ENCODE results near the gene CNOT1. TPM values are rescaled to one million over a fixed set of nuclear protein-coding genes. Genes with fewer than 3 reads are reported as not detected.
"Not testable (repeated sequence)": the region's sequence is repeated elsewhere in the genome, so short reads cannot be mapped to it uniquely, and the experiment has no call there.

Gene CNOT1
- total RNA-seq, 1 experiment from 2014 or later, result 230 TPM

DNA sequence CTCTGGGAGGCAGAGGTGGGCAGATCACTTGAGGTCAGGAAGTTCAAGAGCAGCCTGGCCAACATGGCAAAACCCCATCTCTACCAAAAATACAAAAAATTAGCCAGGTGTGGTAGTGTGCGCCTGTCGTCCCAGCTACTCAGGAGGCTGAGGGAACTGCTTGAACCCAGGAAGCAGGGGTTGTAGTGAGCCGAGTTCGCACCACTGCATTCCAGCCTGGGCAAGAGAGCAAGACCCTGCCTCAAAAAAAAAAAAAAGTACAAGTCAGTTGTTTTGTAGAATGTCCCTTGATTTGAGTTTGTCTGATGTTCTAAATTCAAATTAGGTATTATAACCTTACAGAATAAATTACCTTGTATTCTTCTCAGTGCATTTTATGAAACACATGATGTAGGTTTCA lies 63.9 kb downstream of the CNOT1 start:
- H3K27ac ChIP-seq (ENCODE audit: low read depth, low read length); DNase-seq (ENCODE audit: low read depth, low spot score); H3K9ac ChIP-seq (ENCODE audit: low read length); intact Hi-C loops (cut with micrococcal nuclease); H2AFZ ChIP-seq (ENCODE audit: low read depth, low read length, poor library complexity, severe bottlenecking); H4K20me1 ChIP-seq (ENCODE audit: insufficient read depth); H3K9me3 ChIP-seq (ENCODE audit: control insufficient read depth in 1 of 2, insufficient read depth in 1 of 2, low read depth in 1 of 2, low read length in 2 of 2); BruUV-seq (replicated peaks); H3K4me3 ChIP-seq (replicated peaks in 1 of 2; ENCODE audit: low read depth in 1 of 2, low read length in 2 of 2); CTCF ChIA-PET; H3K9me2 ChIP-seq (ENCODE audit: insufficient read depth); H3K27me3 ChIP-seq (ENCODE audit: insufficient read depth, low read length); H3K4me2 ChIP-seq (ENCODE audit: low read length); H3K4me1 ChIP-seq (ENCODE audit: control insufficient read depth in 1 of 2, insufficient read depth in 2 of 2, low read length in 2 of 2); ATAC-seq; RAD21 ChIA-PET (ENCODE audit: low non-redundant PET in 1 of 2, low total read pairs in 2 of 2, uncharacterized antibody in 2 of 2, unreplicated experiment in 2 of 2): not testable (repeated sequence)
- peaks cover 41 to 45% of the 10 kb centered on the region in 2 experiments; a peak in 3 of 4 replicates for H3K36me3 ChIP-seq (ENCODE audit: control insufficient read depth in 1 of 2, insufficient read depth in 2 of 2, low read length in 2 of 2)
- peaks cover 94% of the 10 kb centered on the region for H3K79me2 ChIP-seq (ENCODE audit: insufficient read depth, low read length)
- POLR2A ChIA-PET, result interaction anchor here (0.8 kb wide), 1 partner anchor 18 kb away, joined by 3 read pairs; no protein-coding TSS in a partner anchor

DNA sequence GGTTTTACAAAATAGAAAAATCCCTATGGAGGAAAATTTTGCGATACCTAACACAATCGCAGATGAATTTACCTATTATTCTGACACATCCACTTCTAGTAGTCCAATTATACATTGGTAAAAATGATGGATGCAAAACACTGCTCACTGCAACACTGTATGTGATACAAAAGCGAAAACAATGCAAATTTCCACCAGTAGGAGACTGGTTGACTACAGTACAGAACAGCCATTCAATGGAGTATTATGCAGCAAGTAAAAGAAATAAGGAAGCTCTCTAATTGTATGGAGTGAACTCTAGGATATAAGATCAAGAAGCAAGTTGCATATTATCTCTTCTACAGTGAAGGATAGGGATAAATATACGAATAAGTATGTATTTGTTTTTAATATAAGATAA lies 65.9 kb downstream of the CNOT1 start:
- H3K9me2 ChIP-seq (ENCODE audit: insufficient read depth), result no peaks in the 10 kb centered on the region

More for the DNA sequence above, 65.9 kb downstream of the CNOT1 start:
- no peaks in the 10 kb centered on the region for H3K27me3 ChIP-seq (ENCODE audit: insufficient read depth, low read length)
- H3K36me3 ChIP-seq (ENCODE audit: control insufficient read depth in 1 of 2, insufficient read depth in 2 of 2, low read length in 2 of 2), result peaks cover 42 to 47% of the 10 kb centered on the region in 2 experiments
- ChIA-PET RAD21 (ENCODE audit: low non-redundant PET in 1 of 2, low total read pairs in 2 of 2, uncharacterized antibody in 2 of 2, unreplicated experiment in 2 of 2) (no interaction called here), POLR2A (interaction anchor here (0.5 kb wide), 1 partner anchor 35 kb away, joined by 3 read pairs; no protein-coding TSS in a partner anchor), CTCF (no interaction called here)
- intact Hi-C loops (cut with micrococcal nuclease), result no loop called here
- TF ChIP-seq FOSL1 (IDR thresholded peaks at IDR 0.05; ENCODE audit: low read depth), result no peak
- TF ChIP-seq, protein P1, sequence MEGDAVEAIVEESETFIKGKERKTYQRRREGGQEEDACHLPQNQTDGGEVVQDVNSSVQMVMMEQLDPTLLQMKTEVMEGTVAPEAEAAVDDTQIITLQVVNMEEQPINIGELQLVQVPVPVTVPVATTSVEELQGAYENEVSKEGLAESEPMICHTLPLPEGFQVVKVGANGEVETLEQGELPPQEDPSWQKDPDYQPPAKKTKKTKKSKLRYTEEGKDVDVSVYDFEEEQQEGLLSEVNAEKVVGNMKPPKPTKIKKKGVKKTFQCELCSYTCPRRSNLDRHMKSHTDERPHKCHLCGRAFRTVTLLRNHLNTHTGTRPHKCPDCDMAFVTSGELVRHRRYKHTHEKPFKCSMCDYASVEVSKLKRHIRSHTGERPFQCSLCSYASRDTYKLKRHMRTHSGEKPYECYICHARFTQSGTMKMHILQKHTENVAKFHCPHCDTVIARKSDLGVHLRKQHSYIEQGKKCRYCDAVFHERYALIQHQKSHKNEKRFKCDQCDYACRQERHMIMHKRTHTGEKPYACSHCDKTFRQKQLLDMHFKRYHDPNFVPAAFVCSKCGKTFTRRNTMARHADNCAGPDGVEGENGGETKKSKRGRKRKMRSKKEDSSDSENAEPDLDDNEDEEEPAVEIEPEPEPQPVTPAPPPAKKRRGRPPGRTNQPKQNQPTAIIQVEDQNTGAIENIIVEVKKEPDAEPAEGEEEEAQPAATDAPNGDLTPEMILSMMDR (IDR thresholded peaks at IDR 0.05 in 2 of 3, conservative IDR thresholded peaks at IDR 0.05 in 1 of 3; ENCODE audit: borderline replicate concordance in 1 of 3, insufficient read depth in 1 of 3, low read depth in 2 of 3, low read length in 2 of 3), result peak in 1 of 3 experiments; percentile 36; a peak in 2 of 6 replicates
- H2AFZ ChIP-seq (ENCODE audit: low read depth, low read length, poor library complexity, severe bottlenecking), result no peak overlapping the region
- no peak overlapping the region for H3K9ac ChIP-seq (ENCODE audit: low read length)
- H3K27ac ChIP-seq (ENCODE audit: low read depth, low read length), result no peak overlapping the region
- H4K20me1 ChIP-seq (ENCODE audit: insufficient read depth), result no peaks in the 10 kb centered on the region
- ATAC-seq, result peak; percentile 65
- no peak for DNase-seq (ENCODE audit: low read depth, low spot score)
- no peak overlapping the region for H3K4me2 ChIP-seq (ENCODE audit: low read length)
- peaks cover 0 to 4% of the 10 kb centered on the region in 2 experiments; a peak in 2 of 4 replicates for H3K4me1 ChIP-seq (ENCODE audit: control insufficient read depth in 1 of 2, insufficient read depth in 2 of 2, low read length in 2 of 2)
- no peak overlapping the region for H3K4me3 ChIP-seq (replicated peaks in 1 of 2; ENCODE audit: low read depth in 1 of 2, low read length in 2 of 2)
- peaks cover 88% of the 10 kb centered on the region for H3K79me2 ChIP-seq (ENCODE audit: insufficient read depth, low read length)
- no peaks in the 10 kb centered on the region for H3K9me3 ChIP-seq (ENCODE audit: control insufficient read depth in 1 of 2, insufficient read depth in 1 of 2, low read depth in 1 of 2, low read length in 2 of 2)
- no TSS peak for BruUV-seq (replicated peaks)

All from HCT116 (cell line).